ENCODE results near the gene CAMKMT. TPM values are rescaled to one million over a fixed set of nuclear protein-coding genes. Genes with fewer than 3 reads are reported as not detected.

The CAMKMT gene
- total RNA-seq, 1 experiment from 2014 or later: 4.6 TPM

- no peak for DNase-seq (ENCODE audit: low read depth)
These were observed 428.4 kb downstream of the CAMKMT start for GRCh38 chr2:44789971-44790721.

- DNase-seq (ENCODE audit: low read depth): peak; percentile 6
These were observed 431.6 kb downstream of the CAMKMT start for GRCh38 chr2:44793322-44793870.

GRCh38 chr2:44796771-44797170 is 435.0 kb downstream of the CAMKMT start:
- DNase-seq (ENCODE audit: low read depth): no peak

GRCh38 chr2:44798139-44798659 is 436.5 kb downstream of the CAMKMT start:
- DNase-seq (ENCODE audit: low read depth): no peak

GRCh38 chr2:44799105-44799504 is 437.4 kb downstream of the CAMKMT start:
- DNase-seq (ENCODE audit: low read depth): no peak

- DNase-seq (ENCODE audit: low read depth): no peak
These were observed 438.0 kb downstream of the CAMKMT start for GRCh38 chr2:44799754-44800153.

- DNase-seq (ENCODE audit: low read depth): no peak
These were observed 439.6 kb downstream of the CAMKMT start for GRCh38 chr2:44801289-44801840.

- no peak for DNase-seq (ENCODE audit: low read depth)
These were observed 440.4 kb downstream of the CAMKMT start for GRCh38 chr2:44801841-44802776.

- DNase-seq (ENCODE audit: low read depth): no peak
These were observed 441.2 kb downstream of the CAMKMT start for GRCh38 chr2:44802777-44803424.

- no peak for DNase-seq (ENCODE audit: low read depth)
These were observed 442.9 kb downstream of the CAMKMT start for GRCh38 chr2:44804406-44805265.

- no peak for DNase-seq (ENCODE audit: low read depth)
These were observed 443.9 kb downstream of the CAMKMT start for GRCh38 chr2:44805401-44806235.

- no peak for DNase-seq (ENCODE audit: low read depth)
These were observed 445.7 kb downstream of the CAMKMT start for GRCh38 chr2:44807201-44808025.

- DNase-seq (ENCODE audit: low read depth): no peak
These were observed 449.3 kb downstream of the CAMKMT start for GRCh38 chr2:44810892-44811530.

GRCh38 chr2:44813165-44813564 is 451.4 kb downstream of the CAMKMT start:
- DNase-seq (ENCODE audit: low read depth): no peak

GRCh38 chr2:44813658-44814057 is 451.9 kb downstream of the CAMKMT start:
- DNase-seq (ENCODE audit: low read depth): no peak

GRCh38 chr2:44817256-44817655 is 455.5 kb downstream of the CAMKMT start:
- DNase-seq (ENCODE audit: low read depth): no peak

- DNase-seq (ENCODE audit: low read depth): no peak
These were observed 456.1 kb downstream of the CAMKMT start for GRCh38 chr2:44817673-44818335.

All from HT1080 (cell line).